ENCODE data around the gene AIG1. TPM values are rescaled to one million over a fixed set of nuclear protein-coding genes. Genes with fewer than 3 reads are reported as not detected.
"Not testable (repeated sequence)": the region's sequence is repeated elsewhere in the genome, so short reads cannot be mapped to it uniquely, and the experiment has no call there.

Gene AIG1
- total RNA-seq, 3 donors from 2014 or later = 18.5 to 21.5 (median 21.0) TPM

DNA sequence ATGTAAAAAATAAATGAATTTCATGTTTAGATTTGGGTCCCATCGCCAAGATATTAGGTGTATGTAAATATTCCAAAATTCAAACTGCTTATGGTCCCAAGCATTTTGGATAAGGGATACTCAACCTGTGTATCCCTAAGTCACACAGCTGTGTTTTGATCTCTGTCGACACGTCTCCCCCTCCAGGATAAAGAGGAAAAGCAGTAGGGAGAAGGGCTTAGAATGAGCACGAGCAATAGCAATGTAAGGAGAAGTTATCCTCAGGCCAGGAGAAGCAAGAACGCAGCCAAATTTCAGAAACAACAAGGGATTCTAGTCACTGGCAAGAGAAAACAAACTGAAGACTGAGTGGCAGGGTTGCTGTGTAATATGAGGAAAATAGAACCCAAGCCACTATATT is 181.2 kb downstream of the AIG1 start:
- Histone ChIP-seq H3K9me3 (no peaks in the 10 kb centered on the region), H3K4me1 (ENCODE audit: low read depth) (no peaks in the 10 kb centered on the region), H3K4me3 (no peak overlapping the region), H3K36me3 (ENCODE audit: low read depth) (no peaks in the 10 kb centered on the region)
- no peak for ATAC-seq
- intact Hi-C loops (cut with DNase I, micrococcal nuclease) = no loop called here
- no peak for DNase-seq
- TF ChIP-seq CTCF (IDR thresholded peaks at IDR 0.05) = no peak

GRCh38 chr6:143243786-143244185 is 183.1 kb downstream of the AIG1 start:
- no peak for TF ChIP-seq CTCF (IDR thresholded peaks at IDR 0.05)
- no peak overlapping the region for H3K4me3 ChIP-seq
- no peaks in the 10 kb centered on the region for H3K4me1 ChIP-seq (ENCODE audit: low read depth)
- H3K9me3 ChIP-seq = no peaks in the 10 kb centered on the region
- no peaks in the 10 kb centered on the region for H3K36me3 ChIP-seq (ENCODE audit: low read depth)
- DNase-seq (no peak), ATAC-seq (no peak)
- intact Hi-C loops (cut with DNase I, micrococcal nuclease) = no loop called here

DNA sequence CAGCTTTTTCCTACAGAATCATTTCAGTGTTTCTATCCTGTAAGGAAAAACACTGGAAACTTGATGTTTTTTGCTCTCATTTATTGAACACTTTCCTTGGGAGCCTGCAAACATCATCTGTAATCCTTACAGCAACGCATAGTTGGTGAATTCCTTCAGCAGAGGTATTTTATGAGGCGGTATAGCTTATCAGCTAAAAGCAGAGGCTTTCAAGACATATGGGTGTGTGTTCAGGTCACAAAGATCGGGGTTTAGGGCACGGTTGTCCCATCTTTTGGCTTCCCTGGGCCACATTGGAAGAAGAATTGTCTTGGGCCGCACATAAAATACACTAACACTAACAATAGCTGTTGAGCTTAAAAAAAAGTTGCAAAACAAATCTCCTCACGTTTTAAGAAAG is 185.0 kb downstream of the AIG1 start:
- H3K4me3 ChIP-seq = no peak overlapping the region
- H3K36me3 ChIP-seq (ENCODE audit: low read depth) = no peaks in the 10 kb centered on the region
- intact Hi-C loops (cut with DNase I, micrococcal nuclease) = no loop called here
- ATAC-seq = no peak
- H3K4me1 ChIP-seq (ENCODE audit: low read depth) = no peaks in the 10 kb centered on the region
- no peaks in the 10 kb centered on the region for H3K9me3 ChIP-seq
- no peak for TF ChIP-seq CTCF (IDR thresholded peaks at IDR 0.05)
- no peak for DNase-seq

DNA sequence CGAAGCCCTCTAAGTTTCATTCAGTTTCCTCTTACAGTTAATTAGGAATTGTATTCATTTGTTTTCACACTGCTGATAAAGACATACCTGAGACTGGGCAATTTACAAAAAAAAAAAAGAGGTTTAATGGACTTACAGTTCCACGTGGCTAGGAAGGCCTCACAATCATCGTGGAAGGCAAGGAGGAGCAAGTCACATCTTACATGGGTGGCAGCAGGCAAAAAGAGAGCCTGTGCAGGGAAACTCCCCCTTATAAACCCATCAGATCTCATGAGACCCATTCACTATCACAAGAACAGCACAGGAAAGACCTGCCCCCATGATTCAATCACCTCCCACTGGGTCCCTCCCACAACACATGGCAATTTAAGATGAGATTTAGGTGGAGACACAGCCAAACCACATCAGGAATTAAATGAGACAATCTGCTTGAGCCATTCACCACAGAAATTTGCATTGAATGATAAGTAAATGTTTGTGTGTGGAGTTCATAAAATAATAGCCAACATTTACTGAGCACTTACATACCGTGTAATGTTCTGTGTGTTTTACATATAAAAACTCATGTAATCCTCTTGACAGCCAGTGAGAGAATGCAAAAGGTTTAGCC is 185.6 kb downstream of the AIG1 start:
- H3K4me1 ChIP-seq (ENCODE audit: low read depth); intact Hi-C loops (cut with DNase I, micrococcal nuclease); H3K4me3 ChIP-seq; ATAC-seq; H3K9me3 ChIP-seq; DNase-seq; H3K36me3 ChIP-seq (ENCODE audit: low read depth): not testable (repeated sequence)

DNA sequence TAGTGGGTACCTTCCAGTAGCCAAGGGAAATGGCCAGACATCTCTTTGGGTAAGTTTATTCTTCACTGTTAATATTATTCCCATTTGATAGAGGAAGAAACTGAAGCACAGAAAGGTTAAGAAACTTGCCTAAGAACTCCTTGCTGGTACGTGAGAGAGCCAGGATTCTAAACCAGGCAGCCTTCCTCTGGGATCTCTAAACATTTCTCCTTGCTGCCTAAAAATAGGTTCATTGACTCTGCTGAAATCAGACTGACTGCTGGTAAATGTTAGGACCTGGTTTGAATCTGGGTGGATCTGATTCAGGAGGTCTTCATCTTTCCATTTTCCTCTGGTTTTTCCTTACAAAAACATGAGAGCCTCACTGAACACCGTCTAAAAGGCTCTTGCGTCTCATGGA is 186.9 kb downstream of the AIG1 start:
- no peak for DNase-seq
- Histone ChIP-seq H3K4me1 (ENCODE audit: low read depth) (no peaks in the 10 kb centered on the region), H3K9me3 (no peaks in the 10 kb centered on the region), H3K4me3 (no peak overlapping the region), H3K36me3 (ENCODE audit: low read depth) (no peaks in the 10 kb centered on the region)
- no peak for TF ChIP-seq CTCF (IDR thresholded peaks at IDR 0.05)
- intact Hi-C loops (cut with DNase I, micrococcal nuclease) = no loop called here
- no peak for ATAC-seq

GRCh38 chr6:143248359-143248758 is 187.7 kb downstream of the AIG1 start:
- TF ChIP-seq CTCF (IDR thresholded peaks at IDR 0.05) = no peak
- Histone ChIP-seq H3K4me3 (no peak overlapping the region), H3K9me3 (no peaks in the 10 kb centered on the region), H3K36me3 (ENCODE audit: low read depth) (no peaks in the 10 kb centered on the region), H3K4me1 (ENCODE audit: low read depth) (no peaks in the 10 kb centered on the region)
- intact Hi-C loops (cut with DNase I, micrococcal nuclease) = no loop called here
- DNase-seq (no peak), ATAC-seq (no peak)
